HepG2 (cell line): Measurements from ENCODE around the gene TEFM. TPM values are rescaled to one million over a fixed set of nuclear protein-coding genes. Genes with fewer than 3 reads are reported as not detected.

Source experiments
- AGO1 ChIP-seq: fragments of 200-400 bp; formaldehyde crosslinking; IDR thresholded peaks from 2 replicates; pipeline ENCODE4 v1.6.1; 2017; ENCODE audit warnings: mild to moderate bottlenecking, low read depth, low read length, moderate library complexity; ENCODE audit not compliant: poor library complexity, severe bottlenecking
- ELF1 ChIP-seq: sonication (generic); formaldehyde crosslinking; IDR thresholded peaks from 2 replicates; pipeline ENCODE4 v1.4.0; 2020; ENCODE audit warnings: missing genetic modification reagents
- FOSL2 ChIP-seq: sonication (generic); formaldehyde crosslinking; IDR thresholded peaks from 2 replicates; pipeline ENCODE4 v1.4.0; 2020; ENCODE audit warnings: missing genetic modification reagents
- FOXK1 ChIP-seq: sonication (generic); formaldehyde crosslinking; IDR thresholded peaks from 2 replicates; pipeline ENCODE4 v1.4.0; 2020; ENCODE audit warnings: low read depth, missing genetic modification reagents, borderline replicate concordance
- FOXK2 ChIP-seq: fragments of 450-650 bp; IDR thresholded peaks from 2 replicates; pipeline ENCODE4 v1.6.1; 2016
- HDAC2 ChIP-seq: sonication (generic); formaldehyde crosslinking; IDR thresholded peaks from 2 replicates; pipeline ENCODE4 v1.4.0; 2020; ENCODE audit warnings: missing genetic modification reagents
- KAT2B ChIP-seq: fragments of 150-350 bp; IDR thresholded peaks from 2 replicates; pipeline ENCODE4 v1.6.1; 2014; ENCODE audit warnings: low read depth, low read length, borderline replicate concordance
- KDM6A ChIP-seq: IDR thresholded peaks from 2 replicates; pipeline ENCODE4 v1.6.1; 2016; ENCODE audit warnings: low read depth
- MBNL3 ChIP-seq: fragments of 250-450 bp; sonication (Bioruptor Pico); conservative IDR thresholded peaks from 2 replicates; pipeline ENCODE4 v1.8.0; 2022; ENCODE audit warnings: mild to moderate bottlenecking, inconsistent platforms
- PRMT3 ChIP-seq: sonication (generic); formaldehyde crosslinking; IDR thresholded peaks from 2 replicates; pipeline ENCODE4 v1.8.1; 2022; ENCODE audit warnings: low read depth, mild to moderate bottlenecking, moderate library complexity, missing genetic modification reagents, borderline replicate concordance
- RFXANK ChIP-seq: IDR thresholded peaks from 2 replicates; pipeline ENCODE4 v1.6.1; 2016
- SMC3 ChIP-seq: IDR thresholded peaks from 2 replicates; pipeline ENCODE4 v1.6.1; 2011; ENCODE audit warnings: low read length, improper control_type of control experiment
- SOX6 ChIP-seq, 2 experiments: fragments of 450-650 bp in 1 of 2; sonication (generic) in 1 of 2; formaldehyde crosslinking in 1 of 2; IDR thresholded peaks; 2 replicates each; pipeline versions ENCODE4 v1.4.0 to v1.6.1; 2017 to 2020; ENCODE audit warnings: antibody characterized with exemption in 1 of 2, mild to moderate bottlenecking in 1 of 2, missing genetic modification reagents in 1 of 2
- TCF12 ChIP-seq, 2 experiments: fragments of 450-650 bp in 1 of 2; sonication (generic) in 1 of 2; formaldehyde crosslinking in 1 of 2; IDR thresholded peaks; 2 replicates each; pipeline versions ENCODE4 v1.6.1 to v1.8.0; 2017 to 2022; ENCODE audit warnings: antibody characterized with exemption in 1 of 2, mild to moderate bottlenecking in 1 of 2, missing genetic modification reagents in 1 of 2, moderate library complexity in 1 of 2
- TOE1 ChIP-seq: sonication (generic); formaldehyde crosslinking; IDR thresholded peaks from 2 replicates; pipeline ENCODE4 v1.4.0; 2020; ENCODE audit warnings: mild to moderate bottlenecking, missing genetic modification reagents
- ZFP36 ChIP-seq: fragments of 150-350 bp; IDR thresholded peaks from 2 replicates; pipeline ENCODE4 v1.6.1; 2018; ENCODE audit warnings: borderline replicate concordance, low read length, low read depth; ENCODE audit not compliant: partially characterized antibody
- ZNF143 ChIP-seq: sonication (generic); formaldehyde crosslinking; IDR thresholded peaks from 2 replicates; pipeline ENCODE4 v1.4.0; 2020; ENCODE audit warnings: missing genetic modification reagents
- ZNF354B ChIP-seq: sonication (generic); formaldehyde crosslinking; IDR thresholded peaks from 2 replicates; pipeline ENCODE4 v1.8.0; 2022; ENCODE audit warnings: mild to moderate bottlenecking, missing genetic modification reagents
- ZNF7 ChIP-seq: IDR thresholded peaks from 2 replicates; pipeline ENCODE4 v1.6.1; 2016; ENCODE audit warnings: missing biosample characterization, missing genetic modification reagents
- ZNF766 ChIP-seq: sonication (generic); formaldehyde crosslinking; IDR thresholded peaks from 2 replicates; pipeline ENCODE4 v1.5.0; 2020; ENCODE audit warnings: missing genetic modification reagents, borderline replicate concordance
- ZNF775 ChIP-seq: sonication (generic); formaldehyde crosslinking; IDR thresholded peaks from 2 replicates; pipeline ENCODE4 v1.4.0; 2020; ENCODE audit warnings: missing genetic modification reagents, mild to moderate bottlenecking, moderate library complexity, borderline replicate concordance
- polyA plus RNA-seq, 8 experiments: library from polyadenylated mRNA; depleted of rRNA in 3 of 8; stranded (reverse) in 7 of 8; unstranded in 1 of 8; fragments of >200 nt; fragmentation: Illumina TruSeq in 4 of 8; extraction: Trizol in 4 of 8; gene quantifications; 2 replicates each; pipeline versions ENCODE4 v1.2.1 to v1.2.3, GENCODE V29; 2011 to 2016; ENCODE audit warnings: low read depth in 4 of 8, missing spikeins in 1 of 8, mixed read lengths in 1 of 8; ENCODE audit not compliant: insufficient read depth in 1 of 8
- total RNA-seq, 5 experiments: library from RNA; depleted of rRNA; stranded (reverse); fragments of >200 nt; fragmentation: Illumina TruSeq; extraction: Trizol; gene quantifications; 2 replicates each; pipeline ENCODE4 v1.2.3, GENCODE V29; 2016; ENCODE audit warnings: low read depth in 1 of 5
- TF ChIP-seq, protein P1 (sequence below): sonication (generic); formaldehyde crosslinking; IDR thresholded peaks from 2 replicates; pipeline ENCODE4 v1.5.0; 2020; ENCODE audit warnings: mild to moderate bottlenecking, missing genetic modification reagents, borderline replicate concordance
- TF ChIP-seq, protein P2 (sequence below): sonication (generic); formaldehyde crosslinking; IDR thresholded peaks from 2 replicates; pipeline ENCODE4 v1.8.0; 2022; ENCODE audit warnings: mild to moderate bottlenecking, missing genetic modification reagents, borderline replicate concordance
- TF ChIP-seq, protein P3 (sequence below): sonication (generic); formaldehyde crosslinking; IDR thresholded peaks from 2 replicates; pipeline ENCODE4 v1.4.0; 2020; ENCODE audit warnings: missing genetic modification reagents, mild to moderate bottlenecking, borderline replicate concordance

The TEFM gene
- total and polyA plus RNA-seq, 2 of the 13 experiments (the other 11 are each of a cell fraction or from before 2014, with no cell fraction given), result 7.0 to 20.0 TPM

DNA sequence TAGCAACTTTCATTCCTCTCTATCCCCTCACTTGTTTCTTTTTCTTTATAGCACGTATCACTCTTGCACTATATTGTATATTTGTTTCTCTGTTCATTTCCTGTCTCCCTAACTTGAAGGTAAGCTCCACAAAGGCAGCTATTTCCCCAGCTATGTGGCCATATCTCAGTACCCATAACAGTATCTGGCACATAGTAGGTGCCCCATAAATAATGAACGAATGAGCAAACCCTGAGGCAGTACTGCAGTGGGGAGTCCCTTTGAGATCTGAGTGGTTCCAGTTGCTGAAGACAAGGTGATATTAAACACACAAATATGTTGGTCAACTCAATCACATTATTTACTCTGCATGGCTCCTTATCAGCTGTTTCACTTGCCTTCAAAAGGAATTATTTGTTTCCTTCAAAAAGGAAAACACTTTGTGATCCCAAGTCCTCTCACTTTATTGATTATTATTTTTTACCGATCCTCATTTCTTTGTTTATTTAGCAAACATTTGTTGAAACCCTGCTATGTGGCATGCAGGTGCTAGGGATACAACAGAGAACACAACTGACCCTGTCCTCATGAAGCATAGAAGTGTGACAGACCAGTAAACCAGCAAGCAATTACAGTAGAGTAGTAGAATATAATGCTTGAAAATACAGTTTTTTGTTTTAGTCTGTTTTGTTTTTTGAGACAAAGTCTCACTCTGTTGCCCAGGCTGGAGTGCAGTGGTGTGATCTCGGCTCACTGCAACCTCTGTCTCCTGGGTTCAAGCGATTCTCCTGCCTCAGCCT lies 10.0 kb upstream of the TEFM start (continued):
- TF ChIP-seq ELF1 (CRISPR knock-in tag), result no peak
- no peak for TF ChIP-seq SMC3
- no peak for TF ChIP-seq TCF12 (IDR thresholded peaks at IDR 0.05)
- TF ChIP-seq TCF12 (CRISPR knock-in tag; IDR thresholded peaks at IDR 0.05), result peak; percentile 89; the same call in 1 of the 2 replicates
- TF ChIP-seq FOXK2, result peak; percentile 52; the same call in 1 of the 2 replicates
- peak; percentile 62 for TF ChIP-seq HDAC2 (CRISPR knock-in tag)
- TF ChIP-seq, protein P1, sequence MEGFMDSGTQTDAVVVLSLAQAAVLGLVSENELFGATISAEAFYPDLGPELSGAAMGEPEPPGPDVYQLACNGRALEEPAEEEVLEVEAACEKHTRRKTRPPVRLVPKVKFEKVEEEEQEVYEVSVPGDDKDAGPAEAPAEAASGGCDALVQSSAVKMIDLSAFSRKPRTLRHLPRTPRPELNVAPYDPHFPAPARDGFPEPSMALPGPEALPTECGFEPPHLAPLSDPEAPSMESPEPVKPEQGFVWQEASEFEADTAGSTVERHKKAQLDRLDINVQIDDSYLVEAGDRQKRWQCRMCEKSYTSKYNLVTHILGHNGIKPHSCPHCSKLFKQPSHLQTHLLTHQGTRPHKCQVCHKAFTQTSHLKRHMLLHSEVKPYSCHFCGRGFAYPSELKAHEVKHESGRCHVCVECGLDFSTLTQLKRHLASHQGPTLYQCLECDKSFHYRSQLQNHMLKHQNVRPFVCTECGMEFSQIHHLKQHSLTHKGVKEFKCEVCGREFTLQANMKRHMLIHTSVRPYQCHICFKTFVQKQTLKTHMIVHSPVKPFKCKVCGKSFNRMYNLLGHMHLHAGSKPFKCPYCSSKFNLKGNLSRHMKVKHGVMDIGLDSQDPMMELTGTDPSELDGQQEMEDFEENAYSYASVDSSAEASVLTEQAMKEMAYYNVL (CRISPR knock-in tag), result no peak
- peak; percentile 72 for TF ChIP-seq ZFP36
- TF ChIP-seq KDM6A, result no peak
- TF ChIP-seq TOE1, result 0 out of 2 replicates have a peak, but pooled peaks have one; percentile 41
- TF ChIP-seq ZNF775 (CRISPR knock-in tag), result no peak
- no peak for TF ChIP-seq SOX6 (IDR thresholded peaks at IDR 0.05)
- TF ChIP-seq SOX6 (CRISPR knock-in tag; IDR thresholded peaks at IDR 0.05), result peak; percentile 92
- TF ChIP-seq ZNF354B, result no peak
- peak; percentile 93 for TF ChIP-seq KAT2B
- no peak for TF ChIP-seq RFXANK (CRISPR knock-in tag)
- TF ChIP-seq FOSL2, result 0 out of 2 replicates have a peak, but pooled peaks have one; percentile 7
- TF ChIP-seq PRMT3 (CRISPR knock-in tag), result no peak
- no peak for TF ChIP-seq AGO1
- TF ChIP-seq, protein P2, sequence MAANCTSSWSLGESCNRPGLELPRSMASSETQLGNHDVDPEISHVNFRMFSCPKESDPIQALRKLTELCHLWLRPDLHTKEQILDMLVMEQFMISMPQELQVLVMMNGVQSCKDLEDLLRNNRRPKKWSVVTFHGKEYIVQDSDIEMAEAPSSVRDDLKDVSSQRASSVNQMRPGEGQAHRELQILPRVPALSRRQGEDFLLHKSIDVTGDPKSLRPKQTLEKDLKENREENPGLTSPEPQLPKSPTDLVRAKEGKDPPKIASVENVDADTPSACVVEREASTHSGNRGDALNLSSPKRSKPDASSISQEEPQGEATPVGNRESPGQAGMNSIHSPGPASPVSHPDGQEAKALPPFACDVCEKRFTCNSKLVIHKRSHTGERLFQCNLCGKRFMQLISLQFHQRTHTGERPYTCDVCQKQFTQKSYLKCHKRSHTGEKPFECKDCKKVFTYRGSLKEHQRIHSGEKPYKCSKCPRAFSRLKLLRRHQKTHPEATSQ (CRISPR knock-in tag), result no peak
- TF ChIP-seq ZNF766 (CRISPR knock-in tag), result no peak
- no peak for TF ChIP-seq ZNF7 (CRISPR knock-in tag)
- no peak for TF ChIP-seq MBNL3 (CRISPR knock-in tag)
- TF ChIP-seq, protein P3, sequence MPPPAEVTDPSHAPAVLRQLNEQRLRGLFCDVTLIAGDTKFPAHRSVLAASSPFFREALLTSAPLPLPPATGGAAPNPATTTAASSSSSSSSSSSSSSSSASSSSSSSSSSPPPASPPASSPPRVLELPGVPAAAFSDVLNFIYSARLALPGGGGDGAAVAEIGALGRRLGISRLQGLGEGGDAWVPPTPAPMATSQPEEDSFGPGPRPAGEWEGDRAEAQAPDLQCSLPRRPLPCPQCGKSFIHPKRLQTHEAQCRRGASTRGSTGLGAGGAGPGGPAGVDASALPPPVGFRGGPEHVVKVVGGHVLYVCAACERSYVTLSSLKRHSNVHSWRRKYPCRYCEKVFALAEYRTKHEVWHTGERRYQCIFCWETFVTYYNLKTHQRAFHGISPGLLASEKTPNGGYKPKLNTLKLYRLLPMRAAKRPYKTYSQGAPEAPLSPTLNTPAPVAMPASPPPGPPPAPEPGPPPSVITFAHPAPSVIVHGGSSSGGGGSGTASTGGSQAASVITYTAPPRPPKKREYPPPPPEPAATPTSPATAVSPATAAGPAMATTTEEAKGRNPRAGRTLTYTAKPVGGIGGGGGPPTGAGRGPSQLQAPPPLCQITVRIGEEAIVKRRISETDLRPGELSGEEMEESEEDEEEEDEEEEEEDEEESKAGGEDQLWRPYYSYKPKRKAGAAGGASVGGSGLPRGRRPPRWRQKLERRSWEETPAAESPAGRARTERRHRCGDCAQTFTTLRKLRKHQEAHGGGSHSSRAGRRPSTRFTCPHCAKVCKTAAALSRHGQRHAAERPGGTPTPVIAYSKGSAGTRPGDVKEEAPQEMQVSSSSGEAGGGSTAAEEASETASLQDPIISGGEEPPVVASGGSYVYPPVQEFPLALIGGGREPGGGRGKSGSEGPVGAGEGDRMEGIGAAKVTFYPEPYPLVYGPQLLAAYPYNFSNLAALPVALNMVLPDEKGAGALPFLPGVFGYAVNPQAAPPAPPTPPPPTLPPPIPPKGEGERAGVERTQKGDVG (CRISPR knock-in tag), result no peak
- no peak for TF ChIP-seq ZNF143 (CRISPR knock-in tag)
- TF ChIP-seq FOXK1 (CRISPR knock-in tag), result peak; percentile 71; the same call in 1 of the 2 replicates
